ENCODE measurements around the gene FAM156A.

The FAM156A gene

DNA sequence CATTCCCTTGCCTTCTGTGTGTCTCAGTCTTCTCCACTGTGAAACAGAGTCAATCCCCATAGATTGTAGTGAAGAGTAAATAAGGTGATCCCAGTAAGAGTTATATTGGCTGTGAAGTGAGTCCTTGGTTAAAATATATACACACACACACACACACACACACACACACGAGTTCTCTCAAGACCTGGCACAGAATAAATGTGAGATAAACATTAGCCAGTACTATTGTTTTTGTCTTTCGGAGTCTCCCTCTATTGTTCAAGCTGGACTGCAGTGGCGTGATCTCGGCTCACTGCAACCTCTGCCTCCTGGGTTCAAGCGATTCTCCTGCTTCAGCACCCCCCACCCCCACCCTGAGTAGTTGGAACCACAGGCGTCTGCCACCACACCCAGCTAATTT lies 44.8 kb upstream of the FAM156A start:
- H2AFZ ChIP-seq (ENCODE audit: low read length) = no peak overlapping the region
- H3K27ac ChIP-seq (replicated peaks; ENCODE audit: low read length) = no peak overlapping the region
- H3K4me3 ChIP-seq (ENCODE audit: low read length in 2 of 2) = no peak overlapping the region
- no peak overlapping the region for H3K4me2 ChIP-seq (ENCODE audit: insufficient read depth, low read length, poor library complexity, severe bottlenecking)
- H3K27me3 ChIP-seq (ENCODE audit: control insufficient read depth in 3 of 3, insufficient read depth in 3 of 3, low read depth in 1 of 3, low read length in 3 of 3) = peaks cover 0 to 24% (median 0%) of the 10 kb centered on the region in 3 experiments
- H3K23ac ChIP-seq (ENCODE audit: low read depth, low read length, poor library complexity) = no peak overlapping the region
- H3K18ac ChIP-seq (ENCODE audit: low read length) = no peak overlapping the region
- no peak overlapping the region for H2BK5ac ChIP-seq (ENCODE audit: low read length)
- no peak overlapping the region for H3K9ac ChIP-seq (ENCODE audit: low read depth, low read length, poor library complexity)
- H3K79me1 ChIP-seq (ENCODE audit: low read depth, low read length) = no peaks in the 10 kb centered on the region
- H3K36me3 ChIP-seq (replicated peaks in 1 of 2; ENCODE audit: control insufficient read depth in 2 of 2, insufficient read depth in 2 of 2, low read length in 2 of 2) = no peaks in the 10 kb centered on the region
- no peak overlapping the region for H3K14ac ChIP-seq (ENCODE audit: low read length)
- no peak overlapping the region for H2BK120ac ChIP-seq (ENCODE audit: low read depth, low read length)
- H3K9me3 ChIP-seq (replicated peaks in 1 of 2; ENCODE audit: control insufficient read depth in 2 of 2, insufficient read depth in 1 of 2, low read depth in 1 of 2, low read length in 2 of 2) = no peaks in the 10 kb centered on the region
- no peak overlapping the region for H2BK12ac ChIP-seq (ENCODE audit: low read length)
- no CpG with 5 or more reads among the region's 6 CpGs for WGBS, 2 donors (ENCODE audit: extremely low coverage in 2 of 2, insufficient read length in 2 of 2, insufficient replicate concordance in 1 of 2)
- no peak overlapping the region for H2BK15ac ChIP-seq (ENCODE audit: low read length)
- H4K8ac ChIP-seq (ENCODE audit: low read depth, low read length) = no peak overlapping the region
- no peaks in the 10 kb centered on the region for H3K4me1 ChIP-seq (ENCODE audit: control insufficient read depth in 2 of 2, insufficient read depth in 1 of 2, low read depth in 1 of 2, low read length in 2 of 2)
- no peak overlapping the region for H3K4ac ChIP-seq (ENCODE audit: low read length)
- DNase-seq (ENCODE audit: low spot score) = no peak
- H2AK5ac ChIP-seq (ENCODE audit: low read depth, low read length) = no peak overlapping the region
- no peak overlapping the region for H4K91ac ChIP-seq (ENCODE audit: low read depth, low read length, poor library complexity)

DNA sequence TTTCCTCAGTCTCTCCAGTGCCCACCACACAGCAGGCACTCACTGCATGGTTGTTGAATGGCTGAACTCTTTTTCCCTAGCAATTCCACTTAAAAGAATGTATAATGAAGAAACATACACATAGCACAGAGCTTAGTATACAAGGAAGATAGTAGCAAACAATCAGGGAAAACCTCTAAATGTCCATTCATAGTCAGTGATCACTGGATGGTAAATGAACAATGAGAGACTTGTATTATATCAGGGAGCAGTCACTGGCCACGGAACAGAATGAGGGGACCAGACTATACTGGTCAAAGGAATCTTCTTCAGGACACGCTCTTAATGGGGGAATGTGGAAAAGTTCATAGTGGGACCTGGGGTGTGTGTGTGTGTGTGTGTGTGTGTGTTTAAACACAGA lies 43.6 kb upstream of the FAM156A start:
- Histone ChIP-seq H3K4me2 (ENCODE audit: insufficient read depth, low read length, poor library complexity, severe bottlenecking) (no peak overlapping the region), H3K9me3 (replicated peaks in 1 of 2; ENCODE audit: control insufficient read depth in 2 of 2, insufficient read depth in 1 of 2, low read depth in 1 of 2, low read length in 2 of 2) (no peaks in the 10 kb centered on the region), H2AK5ac (ENCODE audit: low read depth, low read length) (no peak overlapping the region), H2AFZ (ENCODE audit: low read length) (no peak overlapping the region), H2BK15ac (ENCODE audit: low read length) (no peak overlapping the region), H3K9ac (ENCODE audit: low read depth, low read length, poor library complexity) (no peak overlapping the region), H2BK5ac (ENCODE audit: low read length) (no peak overlapping the region), H2BK12ac (ENCODE audit: low read length) (no peak overlapping the region), H4K8ac (ENCODE audit: low read depth, low read length) (no peak overlapping the region), H3K4me3 (ENCODE audit: low read length in 2 of 2) (no peak overlapping the region), H3K4me1 (ENCODE audit: control insufficient read depth in 2 of 2, insufficient read depth in 1 of 2, low read depth in 1 of 2, low read length in 2 of 2) (no peaks in the 10 kb centered on the region), H2BK120ac (ENCODE audit: low read depth, low read length) (no peak overlapping the region), H3K79me1 (ENCODE audit: low read depth, low read length) (no peaks in the 10 kb centered on the region), H3K23ac (ENCODE audit: low read depth, low read length, poor library complexity) (no peak overlapping the region), H3K27me3 (ENCODE audit: control insufficient read depth in 3 of 3, insufficient read depth in 3 of 3, low read depth in 1 of 3, low read length in 3 of 3) (peaks cover 0 to 25% (median 0%) of the 10 kb centered on the region in 3 experiments), H3K36me3 (replicated peaks in 1 of 2; ENCODE audit: control insufficient read depth in 2 of 2, insufficient read depth in 2 of 2, low read length in 2 of 2) (no peaks in the 10 kb centered on the region), H3K14ac (ENCODE audit: low read length) (no peak overlapping the region), H3K27ac (replicated peaks; ENCODE audit: low read length) (no peak overlapping the region), H3K18ac (ENCODE audit: low read length) (no peak overlapping the region), H4K91ac (ENCODE audit: low read depth, low read length, poor library complexity) (no peak overlapping the region), H3K4ac (ENCODE audit: low read length) (no peak overlapping the region)
- DNase-seq (ENCODE audit: low spot score) = no peak
- WGBS, 2 donors (ENCODE audit: extremely low coverage in 2 of 2, insufficient read length in 2 of 2, insufficient replicate concordance in 1 of 2) = no CpG with 5 or more reads among the region's 2 CpGs

DNA sequence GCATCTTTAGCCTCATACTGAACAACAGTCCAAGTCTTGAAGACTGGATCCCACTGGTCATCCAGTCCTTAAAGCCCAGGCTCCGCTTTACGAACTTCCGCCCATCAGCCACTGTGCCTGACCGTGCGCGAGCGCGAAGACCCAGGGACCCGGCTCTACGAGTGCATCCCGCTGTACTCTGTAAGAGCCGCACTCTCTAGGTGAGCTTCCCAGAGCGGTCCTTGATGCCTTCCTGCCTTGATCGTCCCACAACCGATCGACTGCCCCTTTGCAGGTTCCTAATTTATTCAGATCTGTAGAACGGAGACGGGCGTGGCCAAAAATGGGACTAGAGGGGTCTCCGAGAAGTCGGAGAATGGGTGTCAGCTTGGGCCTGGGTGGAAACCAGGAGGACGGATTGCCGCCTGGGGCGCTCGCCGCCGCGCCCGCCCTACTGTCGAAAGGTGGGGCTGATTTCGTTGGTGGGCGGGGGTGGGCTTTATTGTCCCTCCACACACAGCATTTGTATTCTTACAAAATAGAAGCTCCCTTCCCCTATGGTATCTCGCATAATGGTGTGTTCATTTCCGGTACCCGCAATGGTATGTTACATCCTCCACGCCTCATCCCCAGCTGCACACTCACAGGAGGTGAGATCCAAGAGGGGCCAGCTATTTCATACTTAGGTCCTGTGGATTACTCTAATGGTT lies 42.3 kb upstream of the FAM156A start:
- no peak overlapping the region for H3K4me3 ChIP-seq (ENCODE audit: low read length in 2 of 2)
- H2BK15ac ChIP-seq (ENCODE audit: low read length) = no peak overlapping the region
- H3K27me3 ChIP-seq (ENCODE audit: control insufficient read depth in 3 of 3, insufficient read depth in 3 of 3, low read depth in 1 of 3, low read length in 3 of 3) = peaks cover 0 to 25% (median 0%) of the 10 kb centered on the region in 3 experiments
- no peak overlapping the region for H3K9ac ChIP-seq (ENCODE audit: low read depth, low read length, poor library complexity)
- H3K18ac ChIP-seq (ENCODE audit: low read length) = no peak overlapping the region
- no peak overlapping the region for H2AK5ac ChIP-seq (ENCODE audit: low read depth, low read length)
- H3K23ac ChIP-seq (ENCODE audit: low read depth, low read length, poor library complexity) = no peak overlapping the region
- H4K8ac ChIP-seq (ENCODE audit: low read depth, low read length) = no peak overlapping the region
- H2BK120ac ChIP-seq (ENCODE audit: low read depth, low read length) = no peak overlapping the region
- H2BK5ac ChIP-seq (ENCODE audit: low read length) = no peak overlapping the region
- H2BK12ac ChIP-seq (ENCODE audit: low read length) = no peak overlapping the region
- H3K36me3 ChIP-seq (replicated peaks in 1 of 2; ENCODE audit: control insufficient read depth in 2 of 2, insufficient read depth in 2 of 2, low read length in 2 of 2) = no peaks in the 10 kb centered on the region
- no peak overlapping the region for H3K14ac ChIP-seq (ENCODE audit: low read length)
- H3K4me1 ChIP-seq (ENCODE audit: control insufficient read depth in 2 of 2, insufficient read depth in 1 of 2, low read depth in 1 of 2, low read length in 2 of 2) = peaks cover 0 to 2% of the 10 kb centered on the region in 2 donors
- H2AFZ ChIP-seq (ENCODE audit: low read length) = no peak overlapping the region
- no CpG with 5 or more reads among the region's 36 CpGs for WGBS, 2 donors (ENCODE audit: extremely low coverage in 2 of 2, insufficient read length in 2 of 2, insufficient replicate concordance in 1 of 2)
- no peak overlapping the region for H3K27ac ChIP-seq (replicated peaks; ENCODE audit: low read length)
- H3K9me3 ChIP-seq (replicated peaks in 1 of 2; ENCODE audit: control insufficient read depth in 2 of 2, insufficient read depth in 1 of 2, low read depth in 1 of 2, low read length in 2 of 2) = no peaks in the 10 kb centered on the region
- no peak overlapping the region for H4K91ac ChIP-seq (ENCODE audit: low read depth, low read length, poor library complexity)
- no peak overlapping the region for H3K4ac ChIP-seq (ENCODE audit: low read length)
- H3K4me2 ChIP-seq (ENCODE audit: insufficient read depth, low read length, poor library complexity, severe bottlenecking) = no peak overlapping the region
- H3K79me1 ChIP-seq (ENCODE audit: low read depth, low read length) = no peaks in the 10 kb centered on the region
- no peak for DNase-seq (ENCODE audit: low spot score)

DNA sequence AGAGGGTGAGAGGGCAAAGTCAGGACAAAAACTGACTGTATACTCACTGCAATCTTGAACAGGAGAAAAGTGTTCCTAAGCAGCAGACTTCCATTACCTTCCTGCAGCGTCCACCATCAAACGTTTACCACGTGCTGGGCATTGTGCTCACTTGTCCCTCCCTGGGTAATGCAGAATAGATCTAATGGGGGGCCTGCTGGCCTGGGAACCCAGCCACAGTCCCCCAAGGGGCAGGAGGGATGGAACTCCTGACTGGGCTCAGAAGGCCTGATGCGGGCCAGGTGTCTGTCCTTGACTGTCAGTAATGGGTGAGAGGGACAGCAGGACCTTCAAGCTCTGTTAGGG lies 37.6 kb upstream of the FAM156A start:
- Histone ChIP-seq H2BK120ac (ENCODE audit: low read depth, low read length) (no peak overlapping the region), H3K4ac (ENCODE audit: low read length) (no peak overlapping the region), H3K9me3 (replicated peaks in 1 of 2; ENCODE audit: control insufficient read depth in 2 of 2, insufficient read depth in 1 of 2, low read depth in 1 of 2, low read length in 2 of 2) (no peaks in the 10 kb centered on the region), H3K4me3 (ENCODE audit: low read length in 2 of 2) (peak overlapping the region; percentile 65 to 89), H3K9ac (ENCODE audit: low read depth, low read length, poor library complexity) (no peak overlapping the region), H2BK12ac (ENCODE audit: low read length) (no peak overlapping the region), H3K4me1 (ENCODE audit: control insufficient read depth in 2 of 2, insufficient read depth in 1 of 2, low read depth in 1 of 2, low read length in 2 of 2) (peaks cover 2 to 8% of the 10 kb centered on the region in 2 donors), H2BK15ac (ENCODE audit: low read length) (no peak overlapping the region), H3K4me2 (ENCODE audit: insufficient read depth, low read length, poor library complexity, severe bottlenecking) (peak overlapping the region; percentile 26), H3K36me3 (replicated peaks in 1 of 2; ENCODE audit: control insufficient read depth in 2 of 2, insufficient read depth in 2 of 2, low read length in 2 of 2) (no peaks in the 10 kb centered on the region), H2BK5ac (ENCODE audit: low read length) (no peak overlapping the region), H3K79me1 (ENCODE audit: low read depth, low read length) (no peaks in the 10 kb centered on the region), H4K8ac (ENCODE audit: low read depth, low read length) (no peak overlapping the region), H4K91ac (ENCODE audit: low read depth, low read length, poor library complexity) (no peak overlapping the region), H3K14ac (ENCODE audit: low read length) (no peak overlapping the region), H3K27me3 (ENCODE audit: control insufficient read depth in 3 of 3, insufficient read depth in 3 of 3, low read depth in 1 of 3, low read length in 3 of 3) (peaks cover 0 to 12% (median 0%) of the 10 kb centered on the region in 3 experiments), H3K18ac (ENCODE audit: low read length) (no peak overlapping the region), H3K23ac (ENCODE audit: low read depth, low read length, poor library complexity) (no peak overlapping the region), H2AK5ac (ENCODE audit: low read depth, low read length) (no peak overlapping the region), H2AFZ (ENCODE audit: low read length) (peak overlapping the region; percentile 92), H3K27ac (replicated peaks; ENCODE audit: low read length) (no peak overlapping the region)
- DNase-seq (ENCODE audit: low spot score) = no peak
- whole genome bisulfite sequencing, 2 donors (ENCODE audit: extremely low coverage in 2 of 2, insufficient read length in 2 of 2, insufficient replicate concordance in 1 of 2) = no CpG with 5 or more reads among the region's 4 CpGs

All from neuronal stem cell (in vitro differentiated cells).